Prostate gland (tissue), 2 donors: Measurements from ENCODE around the gene SASH1.

ENCODE experiments used
- POLR2AphosphoS5 ChIP-seq: sonication (generic); formaldehyde crosslinking; IDR thresholded peaks from one replicate; pipeline ENCODE4 v1.6.1; 2017; ENCODE audit warnings: antibody characterized with exemption
- TF ChIP-seq, protein P1 (sequence below), 4 experiments: fragments of 200-600 bp in 2 of 4; fragments of 450-650 bp in 2 of 4; sonication (generic) in 2 of 4; IDR thresholded peaks; 1 replicate in 3 of 4; 2 replicates in 1 of 4; pipeline ENCODE4 v1.5.1; 2016 to 2019; ENCODE audit warnings: antibody characterized with exemption in 4 of 4, mild to moderate bottlenecking in 2 of 4, moderate library complexity in 2 of 4

- TF ChIP-seq, protein P1, sequence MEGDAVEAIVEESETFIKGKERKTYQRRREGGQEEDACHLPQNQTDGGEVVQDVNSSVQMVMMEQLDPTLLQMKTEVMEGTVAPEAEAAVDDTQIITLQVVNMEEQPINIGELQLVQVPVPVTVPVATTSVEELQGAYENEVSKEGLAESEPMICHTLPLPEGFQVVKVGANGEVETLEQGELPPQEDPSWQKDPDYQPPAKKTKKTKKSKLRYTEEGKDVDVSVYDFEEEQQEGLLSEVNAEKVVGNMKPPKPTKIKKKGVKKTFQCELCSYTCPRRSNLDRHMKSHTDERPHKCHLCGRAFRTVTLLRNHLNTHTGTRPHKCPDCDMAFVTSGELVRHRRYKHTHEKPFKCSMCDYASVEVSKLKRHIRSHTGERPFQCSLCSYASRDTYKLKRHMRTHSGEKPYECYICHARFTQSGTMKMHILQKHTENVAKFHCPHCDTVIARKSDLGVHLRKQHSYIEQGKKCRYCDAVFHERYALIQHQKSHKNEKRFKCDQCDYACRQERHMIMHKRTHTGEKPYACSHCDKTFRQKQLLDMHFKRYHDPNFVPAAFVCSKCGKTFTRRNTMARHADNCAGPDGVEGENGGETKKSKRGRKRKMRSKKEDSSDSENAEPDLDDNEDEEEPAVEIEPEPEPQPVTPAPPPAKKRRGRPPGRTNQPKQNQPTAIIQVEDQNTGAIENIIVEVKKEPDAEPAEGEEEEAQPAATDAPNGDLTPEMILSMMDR (IDR thresholded peaks at IDR 0.05) = no peak
- TF ChIP-seq POLR2AphosphoS5 = no peak
These were observed 4.9 kb downstream of the SASH1 start for GRCh38 chr6:148347441-148348054.
